Activated CD4-positive, alpha-beta T cell treated with anti-CD3 and anti-CD28 coated beads, Interleukin-10, Interleukin-2, amounts not matched to agents 100 ng/mL and 50 ng/mL, durations not matched to agents 16 hours and 8 hours (primary cell): Measurements from ENCODE around the gene GOLIM4.
"Not testable (repeated sequence)": the region's sequence is repeated elsewhere in the genome, so short reads cannot be mapped to it uniquely, and the experiment has no call there.

Experiments
- DNase-seq: peaks from one replicate; pipeline ENCODE4 v3.0.0-alpha.2; 2020

GOLIM4 gene, protein sequence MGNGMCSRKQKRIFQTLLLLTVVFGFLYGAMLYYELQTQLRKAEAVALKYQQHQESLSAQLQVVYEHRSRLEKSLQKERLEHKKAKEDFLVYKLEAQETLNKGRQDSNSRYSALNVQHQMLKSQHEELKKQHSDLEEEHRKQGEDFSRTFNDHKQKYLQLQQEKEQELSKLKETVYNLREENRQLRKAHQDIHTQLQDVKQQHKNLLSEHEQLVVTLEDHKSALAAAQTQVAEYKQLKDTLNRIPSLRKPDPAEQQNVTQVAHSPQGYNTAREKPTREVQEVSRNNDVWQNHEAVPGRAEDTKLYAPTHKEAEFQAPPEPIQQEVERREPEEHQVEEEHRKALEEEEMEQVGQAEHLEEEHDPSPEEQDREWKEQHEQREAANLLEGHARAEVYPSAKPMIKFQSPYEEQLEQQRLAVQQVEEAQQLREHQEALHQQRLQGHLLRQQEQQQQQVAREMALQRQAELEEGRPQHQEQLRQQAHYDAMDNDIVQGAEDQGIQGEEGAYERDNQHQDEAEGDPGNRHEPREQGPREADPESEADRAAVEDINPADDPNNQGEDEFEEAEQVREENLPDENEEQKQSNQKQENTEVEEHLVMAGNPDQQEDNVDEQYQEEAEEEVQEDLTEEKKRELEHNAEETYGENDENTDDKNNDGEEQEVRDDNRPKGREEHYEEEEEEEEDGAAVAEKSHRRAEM

DNA sequence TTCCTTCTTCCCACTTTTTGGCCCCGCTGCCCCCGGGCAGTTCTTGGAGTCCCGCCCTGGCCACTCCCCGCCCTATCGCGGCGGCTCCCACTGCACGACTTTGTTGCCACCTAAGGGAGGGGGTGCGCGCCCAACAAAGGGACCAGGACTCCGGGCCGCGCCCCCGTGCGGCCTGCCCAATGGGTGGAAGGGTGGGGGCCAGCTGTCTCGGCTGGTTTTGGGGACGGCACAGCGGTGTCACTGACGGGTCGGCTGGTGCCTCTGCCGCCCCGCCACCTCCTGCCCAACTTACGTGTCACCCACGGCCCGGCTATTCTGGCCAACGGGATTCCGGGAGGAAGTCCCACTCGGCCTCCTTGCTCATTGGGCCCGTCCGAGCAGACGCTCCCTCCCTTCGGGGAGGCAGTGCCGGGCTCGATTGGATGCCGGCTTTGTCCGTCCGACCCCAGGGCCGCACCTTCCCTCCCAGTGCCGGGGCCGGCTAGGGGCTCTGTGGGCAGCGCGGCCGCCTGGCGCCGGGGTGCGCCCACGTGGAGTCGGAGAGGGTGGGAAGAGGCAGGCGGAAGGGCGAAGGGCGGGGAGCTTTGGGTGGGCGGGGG, at the start of gene GOLIM4:
Gene GOLIM4, minus strand, starts transcription at position 314 of the 599 bp plus-strand sequence. CDS start 639 bp downstream, outside the sequence.
- peak; percentile 89 for DNase-seq

DNA sequence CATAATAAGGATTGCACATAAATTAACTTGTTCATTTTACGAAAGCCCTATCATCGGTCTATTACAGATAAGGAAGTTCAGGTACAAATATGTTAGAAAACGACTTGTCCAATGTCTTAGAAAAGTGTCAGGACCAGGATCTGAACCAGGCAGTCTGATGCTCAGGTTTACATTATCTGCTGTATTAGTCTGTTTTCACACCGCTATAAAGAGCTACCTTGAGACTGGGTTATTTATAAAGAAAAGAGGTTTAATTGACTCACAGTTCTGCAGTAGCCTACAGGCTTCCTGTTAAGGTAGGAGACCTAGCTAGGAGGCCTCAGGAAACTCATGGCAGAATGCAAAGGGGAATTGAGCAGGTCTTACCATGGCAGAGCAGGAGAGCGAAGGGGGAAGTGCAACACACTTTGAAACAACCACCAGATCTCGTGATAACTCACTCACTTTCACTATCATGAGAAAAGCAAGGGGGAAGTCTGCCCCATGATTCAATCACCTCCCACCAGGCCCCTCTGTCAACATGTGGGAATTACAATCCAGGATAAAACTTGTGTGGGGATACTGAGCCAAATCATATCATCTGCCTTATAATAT, 45.8 kb upstream of the GOLIM4 start:
- DNase-seq = no peak

DNA sequence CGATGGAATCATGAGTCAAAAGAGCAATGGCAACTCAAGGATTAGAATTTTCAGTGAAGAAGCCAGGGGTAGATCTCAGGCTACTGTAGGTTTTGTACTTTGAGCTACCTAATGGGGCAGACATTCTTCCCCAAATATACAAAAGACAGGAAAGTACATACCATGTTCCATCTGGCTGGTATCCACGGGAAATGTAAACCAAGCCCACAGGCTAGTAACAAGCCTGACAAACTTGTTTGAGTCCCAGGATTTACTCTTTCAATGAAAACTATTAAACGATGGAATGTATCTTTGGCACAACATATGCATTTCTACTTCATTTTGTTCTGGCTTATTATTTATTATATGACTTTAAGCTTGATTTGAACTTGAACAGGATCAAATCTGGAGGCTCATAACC, 44.2 kb upstream of the GOLIM4 start:
- DNase-seq = no peak

DNA sequence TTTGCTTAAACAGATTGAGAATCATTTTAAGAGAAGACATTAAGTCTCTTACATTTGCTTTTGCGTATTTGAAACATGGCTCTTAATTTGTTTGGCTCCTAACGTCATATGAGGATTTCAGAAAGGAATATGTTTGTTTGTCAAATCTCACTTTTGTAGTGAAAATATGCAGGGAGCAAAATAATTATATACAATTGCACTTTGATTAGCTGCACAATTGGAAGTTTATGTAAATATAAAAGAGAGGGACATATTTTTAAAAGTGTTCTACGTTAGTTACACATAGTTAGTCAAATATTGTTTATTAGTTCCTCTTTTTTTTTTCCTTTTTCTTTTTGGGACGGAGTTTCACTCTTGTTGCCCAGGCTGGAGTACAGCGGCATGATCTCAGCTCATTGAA, 42.7 kb upstream of the GOLIM4 start:
- no peak for DNase-seq

DNA sequence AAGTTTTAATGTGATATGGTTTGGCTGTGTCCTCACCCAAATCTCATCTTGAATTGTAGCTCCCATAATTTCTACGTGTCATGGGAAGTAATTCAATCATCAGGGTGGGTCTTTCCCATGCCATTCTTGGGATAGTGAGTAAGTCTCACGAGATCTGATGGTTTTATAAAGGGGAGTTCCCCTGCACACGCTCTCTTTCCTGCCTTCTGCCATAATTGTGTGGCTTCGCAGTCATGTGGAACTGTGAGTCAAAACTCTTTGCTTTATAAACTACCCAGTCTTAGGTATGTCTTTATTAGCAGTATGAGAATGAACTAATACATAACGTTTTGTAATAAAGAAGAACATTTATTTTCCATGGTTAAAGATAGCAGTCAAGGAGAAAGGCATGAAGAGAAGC, 39.2 kb upstream of the GOLIM4 start:
- DNase-seq = no peak

DNA sequence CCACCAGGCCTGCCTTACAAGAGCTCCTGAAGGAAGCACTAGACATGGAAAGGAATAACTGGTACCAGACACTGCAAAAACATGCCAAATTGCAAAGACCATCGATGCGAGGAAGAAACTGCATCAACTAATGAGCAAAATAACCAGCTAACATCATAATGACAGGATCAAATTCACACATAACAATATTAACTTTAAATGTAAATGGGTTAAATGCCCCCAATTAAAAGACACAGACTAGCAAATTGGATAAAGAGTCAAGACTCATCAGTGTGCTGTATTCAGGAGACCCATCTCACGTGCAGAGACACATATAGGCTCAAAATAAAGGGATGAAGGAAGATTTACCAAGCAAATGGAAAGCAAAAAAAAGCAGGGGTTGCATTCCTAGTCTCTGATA, 34.5 kb upstream of the GOLIM4 start:
- not testable (repeated sequence) for DNase-seq

DNA sequence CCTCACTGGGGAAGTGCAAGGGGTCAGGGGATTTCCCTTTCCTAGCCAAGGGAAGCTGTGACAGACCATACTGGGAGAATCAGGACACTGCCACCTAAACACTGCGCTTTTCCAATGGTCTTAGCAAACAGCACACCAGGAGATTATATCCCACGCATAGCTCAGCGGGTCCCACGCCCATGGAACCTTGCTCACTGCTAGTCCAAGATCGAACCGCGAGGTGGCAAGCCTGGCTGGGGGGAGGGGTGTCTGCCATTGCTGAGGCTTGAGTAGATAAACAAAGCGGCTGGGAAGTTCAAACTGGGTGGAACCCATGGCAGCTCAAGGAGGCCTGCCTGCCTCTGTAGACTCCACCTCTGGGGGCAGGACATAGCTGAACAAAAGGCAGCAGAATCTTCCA, 32.7 kb upstream of the GOLIM4 start:
- DNase-seq = not testable (repeated sequence)

DNA sequence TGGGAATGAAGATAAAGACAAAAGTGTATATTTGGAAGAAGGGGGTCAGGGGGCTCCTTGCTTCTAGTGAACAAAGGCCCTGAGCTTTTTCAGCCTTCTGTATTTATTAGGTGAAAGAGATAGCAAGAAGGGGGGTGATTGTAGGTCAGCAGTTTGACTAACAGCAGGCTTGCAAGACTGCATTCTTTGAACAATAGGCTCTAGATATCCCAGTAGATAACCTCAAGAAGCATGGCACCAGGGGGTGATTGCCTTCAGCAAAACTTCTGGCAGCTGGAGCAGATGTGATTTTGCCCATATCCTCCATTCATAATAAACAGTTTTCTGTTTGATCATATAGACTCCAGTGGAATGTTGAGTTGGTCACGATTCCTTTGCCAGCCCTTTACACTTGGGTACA, 31.7 kb upstream of the GOLIM4 start:
- DNase-seq = no peak

DNA sequence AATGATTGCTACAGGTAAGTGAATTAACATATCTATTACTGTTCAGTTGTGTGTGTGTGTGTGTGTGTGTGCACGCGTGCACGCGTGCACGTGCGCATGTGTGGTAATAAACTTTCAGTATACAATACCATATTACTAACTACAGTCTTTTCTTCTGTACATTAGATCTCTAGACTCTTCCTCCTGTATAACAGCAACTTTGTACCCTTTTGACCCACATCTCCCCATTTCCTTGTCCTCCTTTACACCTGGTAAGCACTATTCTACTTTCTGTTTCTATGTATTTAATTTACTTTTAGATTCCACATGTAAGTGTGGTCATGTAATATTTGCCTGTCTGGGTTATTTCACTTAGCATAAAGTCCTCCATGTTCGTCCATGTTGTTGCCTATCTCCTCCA, 29.1 kb upstream of the GOLIM4 start:
- no peak for DNase-seq

DNA sequence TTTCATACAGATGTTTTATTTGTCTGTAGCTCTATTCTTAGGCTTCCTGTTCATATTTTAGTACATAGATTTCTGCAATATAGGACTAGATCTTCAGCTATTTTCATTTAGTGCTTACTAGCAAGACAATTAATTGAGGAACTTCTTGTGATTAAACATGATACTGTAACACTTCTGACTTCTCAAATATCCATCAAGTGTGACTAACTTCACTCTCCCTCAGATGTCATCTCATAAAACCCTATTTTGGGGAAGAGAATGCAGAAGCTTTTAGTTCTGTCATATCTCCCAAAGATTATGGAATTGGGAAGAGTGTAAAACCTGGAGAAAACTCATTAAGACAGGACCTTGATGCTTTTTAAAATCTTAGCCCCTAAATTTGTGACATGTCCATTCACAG, 28.6 kb upstream of the GOLIM4 start:
- no peak for DNase-seq

DNA sequence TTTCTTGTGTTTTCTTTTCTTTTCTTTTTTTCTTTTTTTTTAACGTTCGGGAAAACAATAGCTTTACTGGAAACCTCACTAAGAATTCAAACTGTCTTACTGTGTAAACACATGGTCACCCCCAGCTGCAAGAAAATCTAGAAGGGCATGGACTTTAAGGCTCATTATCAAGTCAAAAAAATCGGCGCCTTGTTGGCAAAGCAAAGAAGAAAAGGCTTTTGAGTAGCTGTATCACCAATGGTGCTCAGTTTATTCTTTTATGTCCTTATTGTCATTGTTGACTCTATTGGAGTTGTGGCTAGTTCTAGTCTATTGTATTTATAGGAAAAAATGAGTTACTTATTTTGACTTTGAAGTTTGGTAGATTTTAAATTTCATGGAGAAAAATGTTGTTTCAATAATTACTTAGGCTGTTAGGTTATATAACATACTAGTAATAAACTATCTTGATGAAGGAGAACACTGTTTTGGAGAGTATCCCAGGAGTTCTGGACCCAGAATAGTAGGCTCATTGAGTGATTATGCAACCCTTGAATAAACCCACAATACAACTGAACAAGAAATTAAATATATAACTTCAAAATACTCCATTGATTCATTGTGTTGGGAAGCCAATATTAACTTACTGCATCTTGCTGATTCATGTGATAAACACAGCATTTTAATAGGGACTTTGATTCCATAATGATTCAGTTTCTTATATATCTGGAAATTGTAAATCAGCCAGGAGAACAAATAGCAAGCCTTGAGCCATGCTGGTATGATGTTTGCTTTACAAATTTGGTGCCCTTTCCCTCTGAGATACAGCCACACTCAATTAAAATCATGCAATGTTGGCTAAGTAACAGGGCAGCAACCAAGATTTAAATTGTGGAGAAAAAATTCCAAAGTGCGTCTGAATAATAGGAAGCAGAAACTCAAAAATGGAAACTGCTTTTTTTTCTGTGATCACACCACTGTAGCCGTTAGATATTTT, 27.8 kb upstream of the GOLIM4 start:
- no peak for DNase-seq

DNA sequence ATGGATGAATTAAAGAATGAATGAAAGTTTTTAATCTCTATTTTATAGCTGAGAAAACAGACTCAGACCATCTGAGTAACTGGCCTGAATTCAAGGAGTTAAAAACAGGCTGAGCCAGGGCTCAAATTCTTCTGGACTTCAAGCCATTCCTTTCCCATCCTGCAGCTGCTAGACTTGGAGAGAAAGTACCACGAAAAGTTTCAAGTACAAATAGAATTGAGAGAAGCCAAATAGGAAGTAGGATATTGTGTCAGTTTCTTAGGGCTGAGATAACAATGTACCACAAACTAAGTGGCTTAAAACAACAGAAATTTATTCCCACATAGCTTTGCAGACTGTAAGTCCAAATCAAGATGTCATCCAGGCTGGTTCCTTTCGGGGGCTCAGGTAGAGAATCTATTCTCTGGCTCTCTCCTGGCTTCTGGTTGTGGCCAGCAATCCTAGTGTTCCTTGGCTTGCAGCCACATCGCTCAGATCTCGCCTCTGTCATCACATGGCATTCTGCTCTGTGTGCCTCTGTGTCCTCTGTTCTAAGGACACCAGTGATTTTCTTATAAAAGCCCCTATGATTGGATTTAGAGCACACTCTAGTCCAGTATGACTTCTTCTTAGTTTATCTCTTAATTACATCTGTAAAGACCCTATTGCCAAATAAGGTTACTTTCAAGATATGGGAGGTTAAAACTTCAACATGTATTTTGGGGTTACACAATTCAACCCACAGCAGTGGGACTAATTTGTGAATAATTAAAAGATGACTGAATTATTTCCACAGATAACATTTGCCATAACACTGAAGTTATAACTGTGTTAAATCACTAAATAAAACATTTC, 25.7 kb upstream of the GOLIM4 start:
- no peak for DNase-seq

DNA sequence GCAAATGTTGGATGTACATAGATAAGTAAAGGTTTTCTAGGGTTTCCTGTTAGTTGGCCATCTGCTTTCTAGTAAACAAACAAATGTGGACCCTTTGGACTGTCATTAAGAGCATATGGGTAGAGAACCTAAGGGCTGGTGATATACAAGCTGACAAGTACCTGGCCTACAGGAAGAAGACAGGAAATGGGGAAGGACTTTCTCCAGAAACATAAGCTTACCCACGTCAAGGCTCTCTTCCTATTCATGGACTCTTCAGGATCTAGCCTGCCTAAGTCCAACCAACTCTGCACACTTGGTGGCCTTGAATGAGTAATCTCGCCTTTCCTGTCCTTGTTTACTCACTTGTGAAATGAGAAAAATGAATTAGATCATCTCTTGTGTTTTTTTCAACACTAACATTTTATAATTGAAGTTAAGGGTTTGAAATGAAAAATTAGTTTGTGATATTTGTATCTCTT, 22.2 kb upstream of the GOLIM4 start:
- DNase-seq = peak; percentile 2

DNA sequence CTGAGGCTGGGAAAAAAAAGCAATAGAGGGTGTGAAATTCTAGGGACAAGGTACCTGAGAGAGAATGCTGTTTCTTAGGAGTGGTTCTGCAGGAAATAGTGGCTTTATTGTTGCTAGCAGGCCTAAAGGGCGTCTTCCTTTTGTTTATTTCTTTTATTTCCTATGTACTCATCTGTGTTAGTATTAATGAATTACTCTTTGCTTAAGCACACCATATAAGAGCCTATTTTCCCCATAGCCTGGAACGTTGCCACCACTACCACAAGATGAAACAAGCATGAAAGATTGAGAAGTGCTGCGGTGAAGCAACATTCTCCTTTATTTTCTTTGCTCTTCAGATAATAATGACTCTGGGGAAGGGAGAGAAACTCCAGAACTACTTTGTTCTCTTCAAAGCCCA, 21.3 kb upstream of the GOLIM4 start:
- no peak for DNase-seq

DNA sequence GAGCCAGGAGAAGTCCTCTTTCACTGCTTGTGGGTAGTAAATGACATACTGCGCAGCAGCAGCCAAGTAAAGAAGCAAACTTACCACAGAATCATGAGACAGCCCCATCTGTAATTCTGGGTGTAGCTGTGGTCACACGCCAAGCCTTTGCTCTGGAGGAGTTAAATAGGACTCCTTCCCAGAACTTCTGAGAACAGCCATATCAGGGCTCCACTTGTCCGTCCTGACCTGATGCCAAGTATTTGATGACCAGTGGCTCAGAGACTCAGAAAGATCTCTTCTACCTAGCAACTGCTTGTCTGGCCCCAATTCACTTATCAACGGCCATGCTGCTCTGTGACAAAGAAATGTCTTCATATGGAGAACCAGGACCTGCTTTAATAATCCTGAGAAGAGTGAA, 20.6 kb upstream of the GOLIM4 start:
- no peak for DNase-seq

DNA sequence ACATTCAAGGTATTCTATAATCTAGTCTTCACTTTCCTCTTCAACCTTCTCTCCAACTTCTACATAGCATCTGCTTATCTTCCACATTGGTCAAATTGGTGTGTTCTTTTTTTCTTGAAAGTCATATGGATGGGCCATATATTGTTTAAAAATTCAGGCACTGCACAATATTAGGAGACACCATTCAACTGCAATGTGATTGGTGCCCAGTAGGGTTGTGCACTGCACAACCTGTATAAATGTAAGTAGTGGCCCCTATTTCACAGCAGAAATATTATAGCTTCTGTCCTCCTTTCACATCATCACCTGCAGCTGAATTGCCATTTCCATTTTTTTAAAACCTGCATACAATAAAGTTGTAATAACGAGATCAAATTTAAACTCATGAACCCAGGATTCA, 18.1 kb upstream of the GOLIM4 start:
- no peak for DNase-seq

DNA sequence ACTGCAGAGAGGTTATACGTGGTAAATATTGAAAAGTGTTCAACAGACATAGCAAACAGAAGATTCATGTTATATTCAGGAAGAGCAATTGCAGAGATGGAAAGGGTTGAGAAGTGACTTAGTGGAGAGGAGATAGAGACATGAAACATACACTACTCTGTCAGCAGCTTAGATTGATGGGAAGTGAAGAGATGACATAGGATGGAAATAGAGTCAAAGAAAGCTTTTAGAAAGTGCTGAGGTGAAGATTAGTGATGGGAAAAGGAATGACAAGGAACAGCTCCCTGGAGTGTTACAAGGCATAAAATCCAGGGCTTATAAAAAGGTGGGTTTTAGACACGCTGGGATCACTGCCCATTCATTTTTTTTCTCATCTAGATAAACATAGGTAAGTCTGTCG, 17.2 kb upstream of the GOLIM4 start:
- no peak for DNase-seq

DNA sequence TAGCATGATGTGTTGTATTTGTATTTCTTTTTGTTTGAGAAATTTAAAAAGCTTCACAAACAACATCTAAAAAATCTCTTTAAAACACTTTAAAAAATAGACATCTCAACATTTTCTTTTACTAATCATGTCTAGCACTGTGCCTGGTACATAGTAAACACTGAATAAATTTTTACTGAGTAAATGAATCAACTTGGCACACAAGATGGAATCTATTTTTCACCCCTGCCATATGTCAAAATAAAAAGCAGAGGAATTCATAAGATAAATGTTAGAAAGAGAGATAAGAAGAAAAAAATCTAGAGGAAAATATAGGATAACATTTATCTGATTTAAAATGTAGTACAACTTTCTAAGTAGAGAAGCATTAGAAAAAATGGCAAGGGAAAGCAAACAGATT, 8.6 kb upstream of the GOLIM4 start:
- DNase-seq = no peak

DNA sequence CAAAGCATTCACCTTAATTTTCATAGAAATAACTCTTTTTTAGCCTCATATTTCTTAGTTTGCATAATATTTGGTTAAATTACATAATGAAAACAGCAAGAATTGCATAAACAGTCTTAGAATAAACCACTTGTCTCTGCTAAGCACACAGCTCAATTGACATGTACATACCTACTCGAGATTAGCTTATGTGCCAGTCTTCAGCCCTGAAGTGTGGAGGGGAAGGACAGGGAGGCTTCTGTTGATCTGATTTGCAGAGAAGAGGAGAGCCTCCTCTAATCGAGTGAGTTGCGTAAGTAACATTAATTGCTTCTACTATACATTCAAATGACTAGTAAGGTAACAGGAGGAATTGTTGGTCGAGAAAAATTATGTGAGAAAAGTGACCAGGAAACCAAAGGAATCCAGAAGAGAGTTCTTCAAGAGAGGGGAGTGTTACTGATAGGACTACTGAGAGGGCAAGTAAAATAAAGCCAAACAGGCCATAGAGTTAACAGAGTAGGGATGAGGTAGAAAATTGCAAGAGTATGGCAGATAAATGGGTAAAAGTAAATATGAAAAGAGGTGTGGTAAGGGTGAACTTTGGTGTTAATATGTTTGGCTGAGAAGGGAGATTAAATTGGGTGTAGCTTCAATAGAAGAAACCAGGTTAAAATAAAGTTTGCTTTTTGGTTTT, 7.1 kb upstream of the GOLIM4 start:
- DNase-seq = no peak

DNA sequence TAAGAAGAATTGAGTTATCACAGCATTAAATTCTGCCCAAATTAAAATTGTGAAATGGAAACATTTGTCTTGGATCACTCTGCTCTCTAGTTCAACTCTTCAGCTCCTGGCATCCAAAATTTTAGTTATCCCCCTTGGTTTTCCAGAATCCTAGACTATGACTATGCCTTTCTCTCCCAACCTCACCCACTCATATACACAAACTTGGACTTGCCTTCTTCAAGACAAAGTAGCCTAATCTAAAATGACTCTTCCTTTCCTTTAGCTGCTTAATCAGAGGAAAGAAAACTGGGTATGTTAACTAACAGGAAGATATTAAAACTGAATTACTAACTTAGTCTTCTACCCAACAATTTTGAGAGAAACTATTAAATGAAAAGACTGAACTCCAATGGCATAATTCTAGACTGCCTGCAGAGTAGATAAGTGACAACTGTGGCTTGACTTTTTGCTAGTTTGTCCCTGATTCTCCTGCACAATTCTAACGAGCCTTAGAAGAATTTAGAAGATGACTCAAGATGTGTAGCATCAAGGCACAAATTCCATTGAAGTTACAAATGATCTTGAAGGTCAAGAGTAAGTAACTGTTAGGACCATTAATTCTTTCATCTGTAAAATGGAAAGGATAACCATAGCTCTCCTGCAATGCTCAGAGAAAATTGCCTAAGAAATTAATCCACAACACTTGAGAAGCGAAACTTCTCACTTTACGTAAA, 5.2 kb upstream of the GOLIM4 start:
- DNase-seq = no peak
